H1 (cell line): ENCODE measurements around the gene NME7.
"Not testable (repeated sequence)": the region's sequence is repeated elsewhere in the genome, so short reads cannot be mapped to it uniquely, and the experiment has no call there.

Experiments
- CEBPB ChIP-seq: IDR thresholded peaks from 2 replicates; pipeline ENCODE4 v1.6.1; 2012; ENCODE audit warnings: low read depth, low read length
- EZH2 ChIP-seq: fragments of 200-600 bp; sonication (generic); IDR thresholded peaks from 2 replicates; pipeline ENCODE4 v1.7.1; 2012; ENCODE audit warnings: low read depth, mild to moderate bottlenecking, moderate library complexity, low read length, inconsistent platforms; ENCODE audit not compliant: severe bottlenecking
- JUND ChIP-seq: IDR thresholded peaks from 2 replicates; pipeline ENCODE4 v1.6.1; 2011; ENCODE audit warnings: mild to moderate bottlenecking, improper control_type of control experiment, low read length
- KDM1A ChIP-seq: fragments of 200-600, 300-600 bp; sonication (generic); IDR thresholded peaks from 2 replicates; pipeline ENCODE4 v1.7.1; 2016; ENCODE audit warnings: mild to moderate bottlenecking, low read length, borderline replicate concordance
- POLR2A ChIP-seq, 2 experiments: IDR thresholded peaks; 1 replicate in 1 of 2; 2 replicates in 1 of 2; pipeline ENCODE4 v1.6.1; 2011; ENCODE audit warnings: low read depth in 2 of 2, low read length in 2 of 2, mild to moderate bottlenecking in 2 of 2; ENCODE audit errors: control extremely low read depth in 1 of 2
- RXRA ChIP-seq: IDR thresholded peaks from 2 replicates; pipeline ENCODE4 v1.6.1; 2011; ENCODE audit warnings: low read depth, mild to moderate bottlenecking, low read length, moderate library complexity; ENCODE audit not compliant: insufficient read depth
- SIX5 ChIP-seq: IDR thresholded peaks from 2 replicates; pipeline ENCODE4 v1.6.1; 2011; ENCODE audit warnings: mild to moderate bottlenecking, low read depth, low read length
- TCF12 ChIP-seq: IDR thresholded peaks from 2 replicates; pipeline ENCODE4 v1.6.1; 2011; ENCODE audit warnings: low read depth, mild to moderate bottlenecking, low read length
- ZNF274 ChIP-seq: IDR thresholded peaks from 2 replicates; pipeline ENCODE4 v1.7.0; 2012; ENCODE audit warnings: low read length, borderline replicate concordance; ENCODE audit errors: extremely low read depth
- TF ChIP-seq, protein P1 (sequence below), 3 experiments: IDR thresholded peaks; 1 replicate in 2 of 3; 2 replicates in 1 of 3; pipeline versions ENCODE4 v1.5.1 to v1.6.1; 2011; ENCODE audit warnings: low read length in 3 of 3, mild to moderate bottlenecking in 3 of 3, inconsistent platforms in 2 of 3, low read depth in 1 of 3, moderate library complexity in 1 of 3; ENCODE audit not compliant: insufficient read depth in 1 of 3; ENCODE audit errors: control extremely low read depth in 1 of 3
- TF ChIP-seq, protein P2 (sequence below): IDR thresholded peaks from 2 replicates; pipeline ENCODE4 v1.6.1; 2012; ENCODE audit warnings: low read length, inconsistent platforms

DNA sequence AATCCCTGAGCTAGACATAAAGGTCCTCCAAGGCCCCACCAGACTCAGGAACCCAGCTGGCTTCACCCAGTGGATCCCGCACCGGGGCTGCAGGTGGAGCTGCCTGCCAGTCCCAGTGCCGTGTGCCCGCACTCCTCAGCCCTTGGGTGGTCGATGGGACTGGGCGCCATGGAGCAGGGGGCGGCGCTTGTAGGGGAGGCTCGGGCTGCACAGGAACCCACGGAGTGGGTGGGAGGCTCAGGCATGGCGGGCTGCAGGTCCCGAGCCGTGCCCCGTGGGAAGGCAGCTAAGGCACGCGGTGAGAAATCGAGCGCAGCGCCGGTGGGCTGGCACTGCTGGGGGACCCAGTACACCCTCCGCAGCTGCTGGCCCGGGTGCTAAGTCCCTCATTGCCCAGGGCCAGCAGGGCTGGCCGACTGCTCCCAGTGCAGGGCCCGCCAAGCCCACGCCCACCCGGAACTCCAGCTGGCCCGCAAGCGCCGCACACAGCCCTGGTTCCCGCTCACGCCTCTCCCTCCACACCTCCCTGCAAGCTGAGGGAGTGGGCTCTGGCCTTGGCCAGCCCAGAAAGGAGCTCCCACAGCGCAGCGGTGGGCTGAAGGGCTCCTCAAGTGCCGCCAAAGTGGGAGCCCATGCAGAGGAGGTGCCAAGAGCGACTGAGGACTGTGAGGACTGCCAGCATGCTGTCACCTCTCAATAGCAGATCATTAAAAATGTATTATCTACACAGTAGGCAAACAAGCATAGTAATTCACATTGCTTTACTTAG is 30.5 kb downstream of the NME7 start:
- TF ChIP-seq POLR2A (IDR thresholded peaks at IDR 0.05; ENCODE audit: control extremely low read depth in 1 of 2, low read depth in 2 of 2, low read length in 2 of 2); JUND; KDM1A; TCF12; RXRA; ZNF274; CEBPB; EZH2; SIX5: not testable (repeated sequence)
- TF ChIP-seq, protein P1, sequence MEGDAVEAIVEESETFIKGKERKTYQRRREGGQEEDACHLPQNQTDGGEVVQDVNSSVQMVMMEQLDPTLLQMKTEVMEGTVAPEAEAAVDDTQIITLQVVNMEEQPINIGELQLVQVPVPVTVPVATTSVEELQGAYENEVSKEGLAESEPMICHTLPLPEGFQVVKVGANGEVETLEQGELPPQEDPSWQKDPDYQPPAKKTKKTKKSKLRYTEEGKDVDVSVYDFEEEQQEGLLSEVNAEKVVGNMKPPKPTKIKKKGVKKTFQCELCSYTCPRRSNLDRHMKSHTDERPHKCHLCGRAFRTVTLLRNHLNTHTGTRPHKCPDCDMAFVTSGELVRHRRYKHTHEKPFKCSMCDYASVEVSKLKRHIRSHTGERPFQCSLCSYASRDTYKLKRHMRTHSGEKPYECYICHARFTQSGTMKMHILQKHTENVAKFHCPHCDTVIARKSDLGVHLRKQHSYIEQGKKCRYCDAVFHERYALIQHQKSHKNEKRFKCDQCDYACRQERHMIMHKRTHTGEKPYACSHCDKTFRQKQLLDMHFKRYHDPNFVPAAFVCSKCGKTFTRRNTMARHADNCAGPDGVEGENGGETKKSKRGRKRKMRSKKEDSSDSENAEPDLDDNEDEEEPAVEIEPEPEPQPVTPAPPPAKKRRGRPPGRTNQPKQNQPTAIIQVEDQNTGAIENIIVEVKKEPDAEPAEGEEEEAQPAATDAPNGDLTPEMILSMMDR (IDR thresholded peaks at IDR 0.05; ENCODE audit: control extremely low read depth in 1 of 3, insufficient read depth in 1 of 3, low read depth in 1 of 3, low read length in 3 of 3), result not testable (repeated sequence)
- TF ChIP-seq, protein P2, sequence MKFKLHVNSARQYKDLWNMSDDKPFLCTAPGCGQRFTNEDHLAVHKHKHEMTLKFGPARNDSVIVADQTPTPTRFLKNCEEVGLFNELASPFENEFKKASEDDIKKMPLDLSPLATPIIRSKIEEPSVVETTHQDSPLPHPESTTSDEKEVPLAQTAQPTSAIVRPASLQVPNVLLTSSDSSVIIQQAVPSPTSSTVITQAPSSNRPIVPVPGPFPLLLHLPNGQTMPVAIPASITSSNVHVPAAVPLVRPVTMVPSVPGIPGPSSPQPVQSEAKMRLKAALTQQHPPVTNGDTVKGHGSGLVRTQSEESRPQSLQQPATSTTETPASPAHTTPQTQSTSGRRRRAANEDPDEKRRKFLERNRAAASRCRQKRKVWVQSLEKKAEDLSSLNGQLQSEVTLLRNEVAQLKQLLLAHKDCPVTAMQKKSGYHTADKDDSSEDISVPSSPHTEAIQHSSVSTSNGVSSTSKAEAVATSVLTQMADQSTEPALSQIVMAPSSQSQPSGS, result not testable (repeated sequence)
